GM12892 (cell line): ENCODE data around the gene TMEM106A.
"Not testable (repeated sequence)": the region's sequence is repeated elsewhere in the genome, so short reads cannot be mapped to it uniquely, and the experiment has no call there.

Experiments
- POLR2A ChIP-seq: IDR thresholded peaks from 2 replicates; pipeline ENCODE4 v1.6.1; 2011; ENCODE audit warnings: low read depth, low read length, control low read depth
- POLR2AphosphoS5 ChIP-seq: IDR thresholded peaks from 2 replicates; pipeline ENCODE4 v1.6.1; 2011; ENCODE audit warnings: low read depth, low read length, control low read depth
- TAF1 ChIP-seq: IDR thresholded peaks from 2 replicates; pipeline ENCODE4 v1.6.1; 2011; ENCODE audit warnings: low read depth, mild to moderate bottlenecking, control low read depth, low read length, borderline replicate concordance

DNA sequence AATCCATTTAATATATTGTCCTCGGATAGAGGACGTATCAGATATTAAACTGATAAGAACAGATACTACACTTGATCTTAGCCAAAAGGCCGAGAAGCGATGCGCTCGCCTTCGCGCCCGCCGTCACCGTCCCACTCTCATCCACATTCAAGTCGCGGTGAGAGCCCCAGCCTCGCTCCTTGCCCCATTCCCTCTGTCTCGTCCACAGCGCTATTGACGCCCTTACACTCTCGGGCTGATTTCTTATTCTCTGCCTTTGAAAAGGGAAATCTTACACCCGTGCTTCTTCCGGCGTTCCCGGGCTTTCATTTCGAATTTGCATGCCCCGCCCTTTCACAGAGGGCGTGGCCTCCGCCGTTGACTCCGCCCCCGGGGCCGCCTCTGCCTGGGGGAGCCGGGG lies 22.2 kb downstream of the TMEM106A start, which contains the start of gene RNU2-1:
- TF ChIP-seq POLR2A, POLR2AphosphoS5, TAF1: not testable (repeated sequence)
